DMS153 treated with DMSO at 0.1 percent for 48 hours (cell line): ENCODE measurements around the gene DENND4B.

ENCODE experiments used
- DNase-seq: peaks from one replicate; lab custom pipeline; 2025; ENCODE audit not compliant: unreplicated experiment; lab: John Stamatoyannopoulos, UW

Gene DENND4B

GRCh38 chr1:153951183-153951582 is 4.7 kb upstream of the DENND4B start:
- DNase-seq = no peak

GRCh38 chr1:153945795-153946621 is 510 bp downstream of the DENND4B start:
- peak; percentile 37 for DNase-seq

- no peak for DNase-seq
Measured at GRCh38 chr1:153945131-153945794, 1.3 kb downstream of the DENND4B start.

- DNase-seq = no peak
Measured at GRCh38 chr1:153944827-153945117, 1.7 kb downstream of the DENND4B start.

- DNase-seq = no peak
Measured at GRCh38 chr1:153944005-153944826, 2.3 kb downstream of the DENND4B start.

GRCh38 chr1:153942766-153943549 is 3.6 kb downstream of the DENND4B start:
- DNase-seq = no peak

GRCh38 chr1:153941826-153942725 is 4.4 kb downstream of the DENND4B start:
- DNase-seq = no peak

GRCh38 chr1:153940756-153941155 is 5.8 kb downstream of the DENND4B start:
- no peak for DNase-seq

- DNase-seq = no peak
Measured at GRCh38 chr1:153939476-153939875, 7.0 kb downstream of the DENND4B start.

GRCh38 chr1:153938996-153939395 is 7.5 kb downstream of the DENND4B start:
- DNase-seq = no peak

- no peak for DNase-seq
Measured at GRCh38 chr1:153937331-153937730, 9.2 kb downstream of the DENND4B start.

- DNase-seq = no peak
Measured at GRCh38 chr1:153936011-153936802, 10.3 kb downstream of the DENND4B start.

GRCh38 chr1:153934746-153935145 is 11.8 kb downstream of the DENND4B start:
- DNase-seq = no peak

- DNase-seq = no peak
Measured at GRCh38 chr1:153933955-153934354, 12.6 kb downstream of the DENND4B start.

GRCh38 chr1:153933430-153933829 is 13.1 kb downstream of the DENND4B start:
- no peak for DNase-seq

GRCh38 chr1:153932156-153933131 is 14.1 kb downstream of the DENND4B start:
- no peak for DNase-seq

- DNase-seq = no peak
Measured at GRCh38 chr1:153929981-153930948, 16.3 kb downstream of the DENND4B start.
